ENCODE data around the gene PPP1R14D.
A peak's percentile ranks its signal among the peaks of the same experiment; 100 is the strongest.

PPP1R14D gene

DNA sequence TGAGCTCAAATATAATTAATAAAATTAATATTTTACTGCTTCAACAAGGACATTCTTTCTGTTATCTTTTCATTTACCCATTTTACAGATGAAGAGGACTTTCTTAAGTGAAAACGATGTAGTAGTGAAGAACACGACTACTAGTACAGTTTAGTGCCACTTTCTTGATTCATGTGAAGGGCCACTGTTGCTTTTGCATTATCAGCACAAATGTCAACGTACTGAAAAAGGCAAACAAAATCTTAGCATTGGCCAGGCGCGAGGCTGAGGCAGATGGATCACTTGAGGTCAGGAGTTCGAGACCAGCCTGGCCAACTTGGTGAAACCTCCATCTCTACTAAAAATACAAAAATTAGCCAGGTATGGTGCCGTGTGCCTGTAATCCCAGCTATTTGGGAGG, 9.5 kb downstream of the PPP1R14D start:
- Histone ChIP-seq H3K4me3 (no peak overlapping the region), H3K9ac (ENCODE audit: insufficient read length) (no peak overlapping the region), H3K27ac (no peak overlapping the region), H3K9me3 (ENCODE audit: low read depth, low read length) (no peaks in the 10 kb centered on the region), H3K36me3 (ENCODE audit: insufficient read depth, low read length) (no peaks in the 10 kb centered on the region; the same call in 1 of the 2 replicates)
- TF ChIP-seq FOXP2 (optimal IDR thresholded peaks at IDR 0.05; ENCODE audit: control extremely low read depth, extremely low read length, insufficient read depth) (no peak), EZH2 (IDR thresholded peaks at IDR 0.05) (no peak), POLR2AphosphoS5 (IDR thresholded peaks at IDR 0.05; ENCODE audit: borderline replicate concordance, low read depth, low read length) (no peak)
- DNase-seq (ENCODE audit: low read depth, low spot score) = no peak

DNA sequence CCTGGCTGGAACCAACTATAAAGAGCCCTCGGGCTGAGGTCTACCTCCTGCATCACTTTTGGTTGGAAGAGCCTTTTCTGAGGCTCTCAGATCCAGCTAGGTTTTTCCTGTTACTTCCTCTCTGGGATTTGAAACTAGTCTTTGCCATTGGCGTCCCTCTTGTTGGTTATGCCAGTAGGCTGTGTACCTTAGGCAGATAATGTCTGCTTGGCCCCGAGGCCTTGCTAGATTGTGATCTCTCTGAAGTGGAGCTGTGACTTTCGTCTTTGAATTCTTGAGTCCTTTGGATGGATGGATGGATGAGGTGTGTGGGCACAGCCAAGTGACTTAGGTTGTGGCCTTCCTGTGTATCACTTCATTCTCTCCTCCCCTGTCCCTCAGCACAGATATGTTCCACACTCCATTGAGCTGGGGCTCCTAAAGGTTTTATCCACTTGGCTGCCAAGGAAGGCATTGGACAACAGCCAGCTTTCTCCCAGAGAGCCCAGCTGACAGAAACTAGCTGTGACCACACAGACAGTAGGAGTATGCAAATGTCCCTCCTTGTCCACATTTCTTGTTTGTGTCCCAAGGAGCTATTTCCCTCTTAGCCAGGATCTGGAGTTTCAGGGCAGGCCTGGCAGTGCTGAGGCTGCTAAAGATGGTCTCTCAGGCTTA, 13.3 kb downstream of the PPP1R14D start:
- DNase-seq (ENCODE audit: low read depth, low spot score) = no peak
- Histone ChIP-seq H3K27ac (no peak overlapping the region), H3K36me3 (ENCODE audit: insufficient read depth, low read length) (no peaks in the 10 kb centered on the region; the same call in 1 of the 2 replicates), H3K9ac (ENCODE audit: insufficient read length) (no peak overlapping the region), H3K4me3 (no peak overlapping the region), H3K9me3 (ENCODE audit: low read depth, low read length) (no peaks in the 10 kb centered on the region)
- no peak for TF ChIP-seq POLR2AphosphoS5 (IDR thresholded peaks at IDR 0.05; ENCODE audit: borderline replicate concordance, low read depth, low read length)
- TF ChIP-seq EZH2 (IDR thresholded peaks at IDR 0.05) = no peak
- TF ChIP-seq FOXP2 (optimal IDR thresholded peaks at IDR 0.05; ENCODE audit: control extremely low read depth, extremely low read length, insufficient read depth) = no peak

DNA sequence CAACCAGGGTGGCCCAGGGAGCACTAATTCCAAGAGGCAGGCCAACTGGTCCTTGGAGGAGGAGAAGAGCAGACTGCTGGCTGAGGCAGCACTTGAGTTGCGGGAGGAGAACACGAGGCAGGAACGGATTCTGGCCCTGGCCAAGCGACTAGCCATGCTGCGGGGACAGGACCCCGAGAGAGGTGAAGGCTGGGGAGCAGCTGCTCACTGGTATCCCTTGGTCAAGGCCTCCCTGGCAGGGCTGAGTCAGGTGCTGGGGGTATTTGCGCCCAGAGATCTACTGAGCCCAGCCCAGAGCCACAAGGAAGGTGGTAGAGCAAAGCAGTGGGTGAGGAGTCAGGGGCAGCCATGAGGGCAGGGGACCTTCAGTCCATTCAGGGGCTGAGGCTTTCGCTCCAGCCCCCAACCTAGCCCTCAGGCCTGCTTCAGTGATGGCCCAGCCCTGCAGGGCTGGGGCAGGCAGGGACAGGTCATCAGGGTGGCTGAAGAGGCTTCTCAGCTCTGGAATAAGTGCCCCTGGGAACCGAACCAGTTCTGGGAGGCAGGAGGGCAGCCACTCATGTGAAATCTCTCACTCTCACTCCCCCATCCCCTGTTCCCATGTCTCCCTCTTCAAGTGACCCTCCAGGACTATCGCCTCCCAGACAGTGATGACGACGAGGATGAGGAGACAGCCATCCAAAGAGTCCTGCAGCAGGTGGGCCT, 15.6 kb downstream of the PPP1R14D start:
- TF ChIP-seq EZH2 (IDR thresholded peaks at IDR 0.05) = no peak
- TF ChIP-seq POLR2AphosphoS5 (IDR thresholded peaks at IDR 0.05; ENCODE audit: borderline replicate concordance, low read depth, low read length) = no peak
- TF ChIP-seq FOXP2 (optimal IDR thresholded peaks at IDR 0.05; ENCODE audit: control extremely low read depth, extremely low read length, insufficient read depth) = no peak
- H3K4me3 ChIP-seq = no peak overlapping the region

DNA sequence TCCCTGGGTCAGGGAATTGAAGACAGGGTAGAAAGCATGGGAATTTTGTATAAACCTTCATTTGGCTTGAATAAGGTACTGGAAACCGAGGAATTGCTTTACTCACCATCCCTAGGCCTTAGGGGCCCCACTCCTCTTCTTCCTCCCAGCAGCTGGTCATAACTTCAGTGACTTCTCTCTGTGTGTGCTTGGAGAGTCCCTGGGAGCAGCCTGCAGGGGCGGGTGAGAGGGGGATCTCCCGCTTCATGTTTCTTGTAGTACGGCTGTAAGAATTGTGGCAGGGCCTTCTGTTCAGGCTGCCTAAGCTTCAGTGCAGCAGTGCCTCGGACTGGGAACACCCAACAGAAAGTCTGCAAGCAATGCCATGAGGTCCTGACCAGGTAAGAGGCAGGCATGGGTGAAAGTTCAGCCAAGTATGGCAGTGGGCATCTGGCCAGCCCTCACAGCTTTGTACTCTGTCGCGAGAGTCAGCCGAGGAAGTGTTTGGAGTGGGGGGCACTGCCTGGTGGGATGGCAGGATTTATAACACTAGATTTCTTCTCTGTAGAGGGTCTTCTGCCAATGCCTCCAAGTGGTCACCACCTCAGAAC, 19.6 kb downstream of the PPP1R14D start:
- H3K36me3 ChIP-seq (ENCODE audit: insufficient read depth, low read length) = no peaks in the 10 kb centered on the region; the same call in 1 of the 2 replicates
- H3K9ac ChIP-seq (ENCODE audit: insufficient read length) = no peak overlapping the region
- no peak for DNase-seq (ENCODE audit: low read depth, low spot score)
- no peak overlapping the region for H3K27ac ChIP-seq
- no peak overlapping the region for H3K4me3 ChIP-seq
- H3K9me3 ChIP-seq (ENCODE audit: low read depth, low read length) = no peaks in the 10 kb centered on the region
- TF ChIP-seq FOXP2 (optimal IDR thresholded peaks at IDR 0.05; ENCODE audit: control extremely low read depth, extremely low read length, insufficient read depth) = no peak
- TF ChIP-seq EZH2 (IDR thresholded peaks at IDR 0.05) = no peak
- TF ChIP-seq POLR2AphosphoS5 (IDR thresholded peaks at IDR 0.05; ENCODE audit: borderline replicate concordance, low read depth, low read length) = no peak

More for the DNA sequence above, 15.6 kb downstream of the PPP1R14D start:
- DNase-seq (ENCODE audit: low read depth, low spot score) = no peak
- no peak overlapping the region for H3K27ac ChIP-seq
- no peaks in the 10 kb centered on the region for H3K9me3 ChIP-seq (ENCODE audit: low read depth, low read length)
- H3K36me3 ChIP-seq (ENCODE audit: insufficient read depth, low read length) = no peaks in the 10 kb centered on the region; the same call in 1 of the 2 replicates
- no peak overlapping the region for H3K9ac ChIP-seq (ENCODE audit: insufficient read length)

DNA sequence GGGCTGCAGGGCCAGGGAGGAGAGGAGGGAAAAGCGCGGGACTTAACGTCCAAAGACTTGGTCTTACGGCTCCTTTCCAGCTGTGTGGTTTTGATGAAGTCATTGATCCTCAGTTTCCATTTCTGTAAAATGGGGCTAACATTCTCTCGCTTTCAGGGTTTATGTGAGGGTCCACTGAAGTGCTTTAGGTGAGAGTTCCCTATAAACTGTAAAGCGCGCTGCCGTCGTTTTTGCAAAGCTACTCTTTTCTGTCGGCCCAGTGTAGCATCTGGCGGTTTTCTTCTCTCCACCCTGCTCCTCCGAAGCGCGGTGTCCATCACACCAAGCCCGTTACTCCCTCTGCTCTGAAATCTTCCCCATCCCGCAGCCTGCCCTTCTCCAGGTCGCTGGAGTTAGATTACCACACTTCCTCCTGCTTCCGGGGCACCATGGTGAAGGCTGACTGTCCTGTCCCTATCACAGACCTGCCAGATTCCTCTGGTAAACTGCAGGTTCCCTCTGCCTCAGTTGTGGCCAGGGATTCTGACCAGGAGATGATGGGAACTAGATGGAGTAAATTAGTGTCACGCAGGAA, 20.5 kb downstream of the PPP1R14D start:
- H3K9me3 ChIP-seq (ENCODE audit: low read depth, low read length) = no peaks in the 10 kb centered on the region
- H3K27ac ChIP-seq = no peak overlapping the region
- TF ChIP-seq POLR2AphosphoS5 (IDR thresholded peaks at IDR 0.05; ENCODE audit: borderline replicate concordance, low read depth, low read length) = no peak
- no peak for TF ChIP-seq EZH2 (IDR thresholded peaks at IDR 0.05)
- TF ChIP-seq FOXP2 (optimal IDR thresholded peaks at IDR 0.05; ENCODE audit: control extremely low read depth, extremely low read length, insufficient read depth) = no peak
- no peaks in the 10 kb centered on the region for H3K36me3 ChIP-seq (ENCODE audit: insufficient read depth, low read length)
- DNase-seq (ENCODE audit: low read depth, low spot score) = no peak
- peak overlapping the region; percentile 48 for H3K9ac ChIP-seq (ENCODE audit: insufficient read length)
- H3K4me3 ChIP-seq = peak overlapping the region; percentile 99

DNA sequence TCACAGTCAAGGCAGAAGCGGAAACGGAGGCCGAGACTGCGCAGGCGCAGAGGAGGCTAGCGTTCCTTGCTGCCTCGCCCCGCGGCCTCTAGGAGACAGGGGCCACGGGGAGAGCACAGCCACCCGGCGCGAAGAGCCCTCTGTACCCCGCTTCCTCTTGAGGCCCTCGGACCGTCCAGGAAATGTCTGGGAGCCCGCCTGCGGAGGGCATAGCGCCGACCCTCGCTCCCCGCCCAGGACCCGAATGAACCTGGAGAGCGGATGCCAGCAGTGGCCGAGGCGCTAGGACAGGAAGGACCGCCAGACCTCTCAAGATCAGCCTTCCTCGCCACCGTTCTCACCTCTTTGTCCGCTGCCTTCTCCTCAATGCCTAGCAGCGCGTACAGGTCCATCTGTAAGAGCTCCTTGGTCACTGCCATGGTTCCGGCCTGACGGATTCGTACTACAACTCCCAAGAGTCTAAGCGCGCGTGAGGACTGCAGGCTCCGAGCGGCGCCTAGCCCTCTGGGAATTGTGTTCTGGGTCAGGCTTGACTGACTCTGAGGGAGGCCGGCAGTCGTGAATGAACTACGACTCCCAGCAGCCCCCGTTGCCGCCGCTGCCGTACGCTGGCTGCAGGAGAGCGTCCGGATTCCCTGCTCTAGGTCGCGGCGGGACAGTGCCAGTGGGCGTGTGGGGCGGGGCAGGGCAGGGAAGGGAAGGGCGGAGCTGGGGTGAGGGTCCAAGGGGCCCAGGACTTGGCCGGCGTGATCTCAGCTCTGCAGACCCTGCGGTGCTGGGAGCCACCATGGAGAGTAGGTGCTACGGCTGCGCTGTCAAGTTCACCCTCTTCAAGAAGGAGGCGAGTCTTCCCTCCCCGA, 21.2 kb downstream of the PPP1R14D start, which contains the start of the genes DNAJC17 and ZFYVE19:
TSS of gene DNAJC17 (minus strand) at position 446 of the 860 bp plus-strand sequence. CDS start at position 419, 27 bp downstream.
TSS of gene ZFYVE19 (plus strand) at position 62 of the 860 bp plus-strand sequence. CDS start at position 563, 501 bp downstream.
- Histone ChIP-seq H3K27ac (peak within 1 kb of the TSS; percentile 72; the same call in 1 of the 2 replicates), H3K4me3 (peak within 1 kb of the TSS; percentile 99), H3K9ac (ENCODE audit: insufficient read length) (peak within 1 kb of the TSS; percentile 88)

DNA sequence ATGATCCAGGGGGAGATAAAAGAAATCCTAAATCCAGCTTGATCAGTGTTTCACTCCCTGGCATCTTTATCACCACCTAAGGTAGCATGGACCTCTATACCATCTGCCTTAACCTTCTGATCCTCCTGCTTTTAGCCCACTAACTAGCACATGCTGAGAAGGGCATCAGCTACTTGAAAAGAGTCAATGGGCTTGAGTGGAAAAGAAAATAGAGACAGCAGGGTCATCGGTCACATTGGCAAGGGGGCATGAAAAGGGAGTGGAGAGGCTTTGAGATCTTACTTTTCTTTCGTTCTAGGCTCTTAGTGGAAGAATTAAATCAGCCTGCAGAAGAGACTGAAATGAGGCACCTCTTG, 21.9 kb downstream of the PPP1R14D start:
- Histone ChIP-seq H3K9ac (ENCODE audit: insufficient read length) (peak overlapping the region; percentile 88), H3K36me3 (ENCODE audit: insufficient read depth, low read length) (no peaks in the 10 kb centered on the region), H3K4me3 (peak overlapping the region; percentile 99), H3K27ac (peak overlapping the region; percentile 69; the same call in 1 of the 2 replicates), H3K9me3 (ENCODE audit: low read depth, low read length) (no peaks in the 10 kb centered on the region)
- TF ChIP-seq FOXP2 (optimal IDR thresholded peaks at IDR 0.05; ENCODE audit: control extremely low read depth, extremely low read length, insufficient read depth) (no peak), EZH2 (IDR thresholded peaks at IDR 0.05) (no peak), POLR2AphosphoS5 (IDR thresholded peaks at IDR 0.05; ENCODE audit: borderline replicate concordance, low read depth, low read length) (no peak)
- no peak for DNase-seq (ENCODE audit: low read depth, low spot score)

More for the DNA sequence above, 21.2 kb downstream of the PPP1R14D start, which contains the start of the genes DNAJC17 and ZFYVE19:
- DNase-seq (ENCODE audit: low read depth, low spot score) = peak; percentile 94
- no peaks in the 10 kb centered on the region for H3K9me3 ChIP-seq (ENCODE audit: low read depth, low read length)
- TF ChIP-seq FOXP2 (optimal IDR thresholded peaks at IDR 0.05; ENCODE audit: control extremely low read depth, extremely low read length, insufficient read depth) = no peak
- TF ChIP-seq POLR2AphosphoS5 (IDR thresholded peaks at IDR 0.05; ENCODE audit: borderline replicate concordance, low read depth, low read length) = peak; percentile 78
- TF ChIP-seq EZH2 (IDR thresholded peaks at IDR 0.05) = no peak
- H3K36me3 ChIP-seq (ENCODE audit: insufficient read depth, low read length) = no peaks in the 10 kb centered on the region

All from SK-N-MC (cell line).